ENCODE data around the gene FETUB.

- no peak for TF ChIP-seq CTCF (conservative IDR thresholded peaks at IDR 0.05)
- no peak for TF ChIP-seq ZFX (IDR thresholded peaks at IDR 0.05)
Measured at GRCh38 chr3:186694288-186695032, 54.3 kb downstream of the FETUB start.

Data from C4-2B (cell line).